Measurements from ENCODE around the gene ASTL. TPM values are rescaled to one million over a fixed set of nuclear protein-coding genes. Genes with fewer than 3 reads are reported as not detected.
"Not testable (repeated sequence)": the region's sequence is repeated elsewhere in the genome, so short reads cannot be mapped to it uniquely, and the experiment has no call there.

The ASTL gene
- total RNA-seq, 1 donor from 2014 or later = not detected

GRCh38 chr2:96164459-96165184, 26.3 kb upstream of the ASTL start:
- Mint-ChIP-seq H3K9me3 (no peaks in the 10 kb centered on the region), H3K27me3 (no peaks in the 10 kb centered on the region), H3K4me3 (no peak overlapping the region), H3K4me1 (ENCODE audit: unreplicated experiment) (peaks cover 4% of the 10 kb centered on the region), H3K36me3 (no peaks in the 10 kb centered on the region), H3K27ac (no peak overlapping the region)
- TF ChIP-seq, protein P1, sequence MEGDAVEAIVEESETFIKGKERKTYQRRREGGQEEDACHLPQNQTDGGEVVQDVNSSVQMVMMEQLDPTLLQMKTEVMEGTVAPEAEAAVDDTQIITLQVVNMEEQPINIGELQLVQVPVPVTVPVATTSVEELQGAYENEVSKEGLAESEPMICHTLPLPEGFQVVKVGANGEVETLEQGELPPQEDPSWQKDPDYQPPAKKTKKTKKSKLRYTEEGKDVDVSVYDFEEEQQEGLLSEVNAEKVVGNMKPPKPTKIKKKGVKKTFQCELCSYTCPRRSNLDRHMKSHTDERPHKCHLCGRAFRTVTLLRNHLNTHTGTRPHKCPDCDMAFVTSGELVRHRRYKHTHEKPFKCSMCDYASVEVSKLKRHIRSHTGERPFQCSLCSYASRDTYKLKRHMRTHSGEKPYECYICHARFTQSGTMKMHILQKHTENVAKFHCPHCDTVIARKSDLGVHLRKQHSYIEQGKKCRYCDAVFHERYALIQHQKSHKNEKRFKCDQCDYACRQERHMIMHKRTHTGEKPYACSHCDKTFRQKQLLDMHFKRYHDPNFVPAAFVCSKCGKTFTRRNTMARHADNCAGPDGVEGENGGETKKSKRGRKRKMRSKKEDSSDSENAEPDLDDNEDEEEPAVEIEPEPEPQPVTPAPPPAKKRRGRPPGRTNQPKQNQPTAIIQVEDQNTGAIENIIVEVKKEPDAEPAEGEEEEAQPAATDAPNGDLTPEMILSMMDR (conservative IDR thresholded peaks at IDR 0.05) = no peak
- DNase-seq (ENCODE audit: extremely low spot score, unreplicated experiment) = no peak

- DNase-seq (ENCODE audit: extremely low spot score, unreplicated experiment) = no peak
- no peak overlapping the region for H3K27ac Mint-ChIP-seq
- TF ChIP-seq, protein P1 (conservative IDR thresholded peaks at IDR 0.05) = no peak
- H3K4me3 Mint-ChIP-seq = no peak overlapping the region
- H3K27me3 Mint-ChIP-seq = peaks cover 6% of the 10 kb centered on the region
- no peaks in the 10 kb centered on the region for H3K9me3 Mint-ChIP-seq
- H3K4me1 Mint-ChIP-seq (ENCODE audit: unreplicated experiment) = peaks cover 4% of the 10 kb centered on the region
- H3K36me3 Mint-ChIP-seq = no peaks in the 10 kb centered on the region
Observed at GRCh38 chr2:96163768-96164429, 25.6 kb upstream of the ASTL start.

GRCh38 chr2:96163415-96163767, 25.1 kb upstream of the ASTL start:
- Mint-ChIP-seq H3K36me3 (no peaks in the 10 kb centered on the region), H3K9me3 (no peaks in the 10 kb centered on the region), H3K27ac (no peak overlapping the region), H3K4me3 (no peak overlapping the region), H3K27me3 (peaks cover 7% of the 10 kb centered on the region), H3K4me1 (ENCODE audit: unreplicated experiment) (peaks cover 4% of the 10 kb centered on the region)
- TF ChIP-seq, protein P1 (conservative IDR thresholded peaks at IDR 0.05) = no peak
- no peak for DNase-seq (ENCODE audit: extremely low spot score, unreplicated experiment)

GRCh38 chr2:96161898-96162297, 23.6 kb upstream of the ASTL start:
- Mint-ChIP-seq H3K27ac (no peak overlapping the region), H3K9me3 (no peaks in the 10 kb centered on the region), H3K4me3 (no peak overlapping the region), H3K4me1 (ENCODE audit: unreplicated experiment) (peaks cover 8% of the 10 kb centered on the region), H3K27me3 (peaks cover 7% of the 10 kb centered on the region), H3K36me3 (no peaks in the 10 kb centered on the region)
- TF ChIP-seq, protein P1 (conservative IDR thresholded peaks at IDR 0.05) = no peak
- DNase-seq (ENCODE audit: extremely low spot score, unreplicated experiment) = no peak

GRCh38 chr2:96160366-96160765, 22.1 kb upstream of the ASTL start:
- DNase-seq (ENCODE audit: extremely low spot score, unreplicated experiment) = not testable (repeated sequence)

GRCh38 chr2:96159084-96159830, 21.0 kb upstream of the ASTL start:
- no peak overlapping the region for H3K4me3 Mint-ChIP-seq
- TF ChIP-seq, protein P1 (conservative IDR thresholded peaks at IDR 0.05) = no peak
- no peaks in the 10 kb centered on the region for H3K36me3 Mint-ChIP-seq
- peaks cover 6% of the 10 kb centered on the region for H3K4me1 Mint-ChIP-seq (ENCODE audit: unreplicated experiment)
- no peak for DNase-seq (ENCODE audit: extremely low spot score, unreplicated experiment)
- no peak overlapping the region for H3K27ac Mint-ChIP-seq
- no peaks in the 10 kb centered on the region for H3K9me3 Mint-ChIP-seq
- H3K27me3 Mint-ChIP-seq = peaks cover 7% of the 10 kb centered on the region

More at GRCh38 chr2:96160366-96160765, 22.1 kb upstream of the ASTL start:
- H3K4me3 Mint-ChIP-seq; H3K36me3 Mint-ChIP-seq; H3K4me1 Mint-ChIP-seq (ENCODE audit: unreplicated experiment); H3K27ac Mint-ChIP-seq; H3K9me3 Mint-ChIP-seq; H3K27me3 Mint-ChIP-seq: not testable (repeated sequence)
